ENCODE data around the gene TPCN1.

- TF ChIP-seq EZH2phosphoT487 (IDR thresholded peaks at IDR 0.05; ENCODE audit: borderline replicate concordance, low read length) (no peak), CTCF (conservative IDR thresholded peaks at IDR 0.05; ENCODE audit: low read depth, low read length) (no peak), EZH2 (IDR thresholded peaks at IDR 0.05; ENCODE audit: low read length, unreplicated experiment) (no peak)
Measured at GRCh38 chr12:113186666-113187325, 34.5 kb upstream of the TPCN1 start.

Data from PC-3 (cell line).